Sigmoid colon (tissue), 7 donors: ENCODE results near the gene ARL9. TPM values are rescaled to one million over a fixed set of nuclear protein-coding genes. Genes with fewer than 3 reads are reported as not detected.

ENCODE experiments used
- DNase-seq: peaks from one replicate; pipeline ENCODE4 v3.0.0-alpha.2; 2019
- H3K27ac ChIP-seq, 4 donors: fragments of 200-600 bp; sonication (generic); one replicate each; pipeline ENCODE4 v1.5.1; 2016 to 2019; ENCODE audit warnings: mild to moderate bottlenecking in 1 of 4
- H3K27me3 ChIP-seq, 3 donors: fragments of 200-600 bp; sonication (generic); one replicate each; pipeline ENCODE4 v1.5.1; 2019; ENCODE audit warnings: mild to moderate bottlenecking in 1 of 3
- H3K36me3 ChIP-seq, 4 donors: fragments of 200-600 bp; sonication (generic); one replicate each; pipeline ENCODE4 v1.5.1; 2016 to 2019
- H3K4me1 ChIP-seq, 4 donors: fragments of 200-600 bp; sonication (generic); one replicate each; pipeline ENCODE4 v1.5.1; 2017 to 2019
- H3K4me3 ChIP-seq, 4 donors: fragments of 200-600 bp; sonication (generic); one replicate each; pipeline ENCODE4 v1.5.1; 2017 to 2019; ENCODE audit warnings: mild to moderate bottlenecking in 2 of 4, moderate library complexity in 1 of 4
- H3K9me3 ChIP-seq, 4 donors: fragments of 200-600 bp in 3 of 4; sonication (generic) in 3 of 4; one replicate each; pipeline versions ENCODE4 v1.5.1 to v1.6.1; 2013 to 2019
- CTCF ChIP-seq, 4 experiments: fragments of 450-650 bp in 3 of 4; fragments of 200-600 bp in 1 of 4; IDR thresholded peaks; one replicate each; pipeline ENCODE4 v1.5.1; 2016 to 2019; ENCODE audit warnings: antibody characterized with exemption in 4 of 4, mild to moderate bottlenecking in 3 of 4, moderate library complexity in 2 of 4
- EP300 ChIP-seq, 4 donors: sonication (generic); formaldehyde crosslinking; IDR thresholded peaks; one replicate each; pipeline ENCODE4 v1.6.1; 2017; ENCODE audit warnings: antibody characterized with exemption in 4 of 4
- POLR2A ChIP-seq, 2 donors: fragments of 450-650 bp; IDR thresholded peaks; one replicate each; pipeline ENCODE4 v1.6.1; 2016; ENCODE audit warnings: antibody characterized with exemption in 2 of 2, mild to moderate bottlenecking in 2 of 2, moderate library complexity in 2 of 2
- POLR2AphosphoS5 ChIP-seq, 4 donors: sonication (generic); formaldehyde crosslinking; IDR thresholded peaks; one replicate each; pipeline ENCODE4 v1.6.1; 2017; ENCODE audit warnings: antibody characterized with exemption in 4 of 4
- WGBS, 2 donors: extraction: QIAGEN DNeasy Blood & Tissue Kit; methylation state at CpG; one replicate each; pipeline ENCODE4 v1.1.7; 2013; 5-methylcytosine and 5-hydroxymethylcytosine counted together
- intact Hi-C: fragments of 100-400 bp; cut with DNase I; formaldehyde crosslinking; loops from one replicate; pipeline ENCODE4 v1.15.1; 2023
- polyA plus RNA-seq, 3 donors: library from polyadenylated mRNA; stranded (reverse); fragments of 200-250 nt; gene quantifications; one replicate each; pipeline ENCODE4 v1.2.3, GENCODE V29; 2013
- total RNA-seq, 4 donors: library from RNA; depleted of rRNA; stranded (reverse); fragments of >200 nt; gene quantifications; one replicate each; pipeline ENCODE4 v1.1.0, GENCODE V29; 2016
- donor health status: healthy with polysubstance abuse.
- donor health status: Bipolar disorder and iron deficiency.
- donor health status: healthy.

The ARL9 gene
- total and polyA plus RNA-seq, 7 donors, result 0.47 to 1.1 (median 0.60) TPM; not detected in 3

GRCh38 chr4:56544573-56545131 lies 39.1 kb downstream of the ARL9 start:
- intact Hi-C loops, result loop anchor here (1.0 to 2.0 kb wide), 4 partner anchors 34 to 120 kb away; no protein-coding TSS in a partner anchor
- DNase-seq, result peak; percentile 93
- WGBS, 2 donors, result 1 to 4% methylated on average over 33 of the region's 33 CpGs
- no peaks in the 10 kb centered on the region for H3K9me3 ChIP-seq
- no peaks in the 10 kb centered on the region for H3K36me3 ChIP-seq
- no peaks in the 10 kb centered on the region for H3K27me3 ChIP-seq
- peak overlapping the region in 3 of 4 donors; percentile 28 to 57 (median 54) for H3K27ac ChIP-seq
- peaks cover 0 to 13% (median 6%) of the 10 kb centered on the region in 4 donors for H3K4me1 ChIP-seq
- H3K4me3 ChIP-seq, result peak overlapping the region; percentile 26 to 44 (median 35)
- TF ChIP-seq EP300 (IDR thresholded peaks at IDR 0.05) (no peak), POLR2AphosphoS5 (IDR thresholded peaks at IDR 0.05) (peak in 3 of 4 donors; percentile 51 to 67 (median 60)), CTCF (IDR thresholded peaks at IDR 0.05) (peak; percentile 83 to 97 (median 89))

DNA sequence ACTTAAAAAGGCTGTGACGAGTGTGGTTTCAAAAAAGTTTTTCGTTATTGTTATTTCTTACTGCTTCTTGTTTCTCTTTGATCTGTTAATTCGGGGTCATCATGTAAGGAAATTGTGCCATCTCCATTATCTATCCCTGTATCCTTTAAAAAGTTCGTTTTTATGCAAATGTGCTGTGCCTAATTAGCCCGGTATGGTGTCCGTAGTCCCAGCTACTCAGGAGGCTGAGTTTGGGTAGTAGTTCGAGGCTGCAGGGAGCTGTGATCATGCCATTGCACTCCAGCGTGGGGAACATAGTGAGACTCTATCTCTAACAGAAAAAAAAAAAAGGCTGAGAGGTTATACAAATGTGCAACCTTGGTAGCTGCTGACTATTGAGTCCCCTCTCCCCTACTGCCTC lies 45.1 kb downstream of the ARL9 start:
- no peak overlapping the region for H3K4me3 ChIP-seq
- H3K27ac ChIP-seq, result no peak overlapping the region
- 74 to 80% methylated on average over 8 of the region's 8 CpGs for WGBS, 2 donors
- no peaks in the 10 kb centered on the region for H3K27me3 ChIP-seq
- DNase-seq, result no peak
- intact Hi-C loops, result no loop called here
- no peaks in the 10 kb centered on the region for H3K36me3 ChIP-seq
- TF ChIP-seq EP300 (IDR thresholded peaks at IDR 0.05) (no peak), POLR2A (IDR thresholded peaks at IDR 0.05) (no peak), POLR2AphosphoS5 (IDR thresholded peaks at IDR 0.05) (no peak)
- H3K4me1 ChIP-seq, result no peaks in the 10 kb centered on the region
- peaks cover 0 to 2% (median 0%) of the 10 kb centered on the region in 4 donors for H3K9me3 ChIP-seq

- TF ChIP-seq POLR2A (IDR thresholded peaks at IDR 0.05), result no peak
- TF ChIP-seq CTCF (IDR thresholded peaks at IDR 0.05), result no peak
- TF ChIP-seq EP300 (IDR thresholded peaks at IDR 0.05), result no peak
- no peak for TF ChIP-seq POLR2AphosphoS5 (IDR thresholded peaks at IDR 0.05)
- intact Hi-C loops, result no loop called here
- Histone ChIP-seq H3K36me3 (no peaks in the 10 kb centered on the region), H3K27ac (no peak overlapping the region), H3K4me1 (no peaks in the 10 kb centered on the region), H3K9me3 (peaks cover 0 to 2% (median 0%) of the 10 kb centered on the region in 4 donors), H3K27me3 (no peaks in the 10 kb centered on the region), H3K4me3 (no peak overlapping the region)
- WGBS, 2 donors, result 70 to 96% methylated on average over 2 of the region's 2 CpGs
- DNase-seq, result no peak
These were observed 45.9 kb downstream of the ARL9 start for GRCh38 chr4:56551516-56551915.

GRCh38 chr4:56552273-56552672 lies 46.7 kb downstream of the ARL9 start:
- H3K4me1 ChIP-seq, result no peaks in the 10 kb centered on the region
- no peak for DNase-seq
- no peak overlapping the region for H3K27ac ChIP-seq
- peaks cover 0 to 2% (median 0%) of the 10 kb centered on the region in 4 donors for H3K9me3 ChIP-seq
- H3K27me3 ChIP-seq, result no peaks in the 10 kb centered on the region
- intact Hi-C loops, result no loop called here
- H3K36me3 ChIP-seq, result no peaks in the 10 kb centered on the region
- H3K4me3 ChIP-seq, result no peak overlapping the region
- TF ChIP-seq EP300 (IDR thresholded peaks at IDR 0.05), result no peak
- no peak for TF ChIP-seq POLR2AphosphoS5 (IDR thresholded peaks at IDR 0.05)
- TF ChIP-seq POLR2A (IDR thresholded peaks at IDR 0.05), result no peak
- no peak for TF ChIP-seq CTCF (IDR thresholded peaks at IDR 0.05)

DNA sequence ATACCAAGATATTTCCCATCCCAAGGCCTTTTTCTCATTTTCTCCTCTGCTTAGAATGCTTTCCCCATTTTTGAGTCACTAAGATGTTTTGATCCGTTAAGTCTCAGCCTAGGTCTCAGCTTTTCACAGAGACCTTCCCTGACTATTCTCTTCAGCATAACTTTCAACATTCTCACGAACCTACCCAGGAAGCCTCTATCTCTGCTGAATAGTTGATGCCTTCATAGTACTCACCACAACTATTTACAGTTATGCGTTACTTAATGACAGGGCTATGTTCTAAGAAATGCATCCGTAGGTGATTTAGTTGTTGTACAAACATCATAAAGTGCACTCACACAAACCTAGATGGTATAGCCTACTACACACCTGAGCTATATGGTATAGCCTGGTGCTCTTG lies 64.5 kb downstream of the ARL9 start:
- no peak overlapping the region for H3K4me3 ChIP-seq
- no peak overlapping the region for H3K27ac ChIP-seq
- DNase-seq, result no peak
- intact Hi-C loops, result no loop called here
- H3K9me3 ChIP-seq, result no peaks in the 10 kb centered on the region
- no peaks in the 10 kb centered on the region for H3K27me3 ChIP-seq
- no peaks in the 10 kb centered on the region for H3K36me3 ChIP-seq
- no peak for TF ChIP-seq CTCF (IDR thresholded peaks at IDR 0.05)
- no peak for TF ChIP-seq EP300 (IDR thresholded peaks at IDR 0.05)
- TF ChIP-seq POLR2AphosphoS5 (IDR thresholded peaks at IDR 0.05), result no peak
- 40 to 72% methylated on average over 4 of the region's 4 CpGs for WGBS, 2 donors
- no peaks in the 10 kb centered on the region for H3K4me1 ChIP-seq

Other genes starting within 250 kb of the ARL9 start
- 10 to 100 TPM in 2 of 4 donors, 1 to 10 TPM in 2; 5.5 to 13.4 (median 9.3) TPM for gene AASDH, start 118.3 kb upstream of the ARL9 start, total RNA-seq
- gene AASDH, start 118.3 kb upstream of the ARL9 start, polyA plus RNA-seq, result 1 to 10 TPM; 3.2 to 4.1 (median 3.6) TPM
- gene PPAT, start 70.2 kb upstream of the ARL9 start, total RNA-seq, result 1 to 10 TPM; 4.2 to 6.3 (median 5.1) TPM
- 1 to 10 TPM in 2 of 3 donors, under 1 TPM in 1; 0.60 to 5.7 (median 1.6) TPM for gene PPAT, start 70.2 kb upstream of the ARL9 start, polyA plus RNA-seq
- gene PAICS, start 69.5 kb upstream of the ARL9 start, total RNA-seq, result 10 to 100 TPM; 15.0 to 34.6 (median 17.1) TPM
- gene PAICS, start 69.5 kb upstream of the ARL9 start, polyA plus RNA-seq, result 10 to 100 TPM; 18.0 to 63.9 (median 24.0) TPM
- gene SRP72, start 38.2 kb upstream of the ARL9 start, total RNA-seq, result 10 to 100 TPM; 45.9 to 55.9 (median 48.4) TPM
- gene SRP72, start 38.2 kb upstream of the ARL9 start, polyA plus RNA-seq, result 10 to 100 TPM; 29.4 to 33.4 (median 30.6) TPM
- 10 to 100 TPM; 24.7 to 57.9 (median 47.1) TPM for gene HOPX, start 175.5 kb downstream of the ARL9 start, total RNA-seq
- 1 to 10 TPM; 2.5 to 6.6 (median 6.4) TPM for gene HOPX, start 175.5 kb downstream of the ARL9 start, polyA plus RNA-seq